ENCODE measurements around the gene ST7.

ST7 gene

DNA sequence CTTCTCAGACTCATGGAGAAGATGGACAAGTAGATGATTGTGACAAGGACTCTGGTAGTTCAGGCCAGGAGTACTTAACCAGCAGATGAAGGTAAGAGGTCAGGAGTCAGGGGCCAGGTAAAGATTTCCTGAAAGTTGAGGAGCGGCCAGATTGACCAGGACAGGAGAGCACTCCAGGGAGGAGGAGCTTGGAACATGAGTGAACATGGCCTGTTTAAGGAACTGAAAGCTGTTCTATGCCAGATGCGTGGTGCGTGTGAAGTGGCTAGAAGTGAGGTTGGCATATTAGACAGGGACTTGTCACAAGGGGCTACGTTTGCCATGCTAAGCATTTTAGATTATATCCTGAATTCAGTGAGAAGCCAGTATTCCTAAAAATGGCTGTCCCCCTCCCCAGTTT, 212.4 kb downstream of the ST7 start:
- no peak for DNase-seq

- DNase-seq: peak; percentile 8
Observed at GRCh38 chr7:117169907-117170306, 216.6 kb downstream of the ST7 start.

- DNase-seq: peak; percentile 23
Observed at GRCh38 chr7:117171106-117171505, 217.8 kb downstream of the ST7 start.

DNA sequence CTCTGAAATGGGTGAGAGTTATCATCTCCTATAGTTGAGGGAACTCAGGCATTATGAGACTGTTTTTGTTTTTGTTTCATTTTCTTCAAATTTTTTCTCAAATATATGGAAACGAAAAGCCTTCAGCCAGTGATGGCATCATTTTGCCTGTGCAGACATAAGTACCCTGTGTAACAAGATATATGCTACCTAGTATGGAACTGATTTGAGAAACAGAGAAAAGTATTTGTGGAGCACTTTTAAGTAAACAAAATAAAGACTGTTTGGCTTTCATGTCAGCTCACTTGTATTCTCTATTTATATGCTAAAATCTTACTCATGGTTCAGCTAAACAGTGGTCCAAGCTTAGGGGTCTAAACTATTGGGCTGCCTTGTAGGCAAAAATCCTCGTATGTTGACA, 219.0 kb downstream of the ST7 start:
- no peak for DNase-seq

DNA sequence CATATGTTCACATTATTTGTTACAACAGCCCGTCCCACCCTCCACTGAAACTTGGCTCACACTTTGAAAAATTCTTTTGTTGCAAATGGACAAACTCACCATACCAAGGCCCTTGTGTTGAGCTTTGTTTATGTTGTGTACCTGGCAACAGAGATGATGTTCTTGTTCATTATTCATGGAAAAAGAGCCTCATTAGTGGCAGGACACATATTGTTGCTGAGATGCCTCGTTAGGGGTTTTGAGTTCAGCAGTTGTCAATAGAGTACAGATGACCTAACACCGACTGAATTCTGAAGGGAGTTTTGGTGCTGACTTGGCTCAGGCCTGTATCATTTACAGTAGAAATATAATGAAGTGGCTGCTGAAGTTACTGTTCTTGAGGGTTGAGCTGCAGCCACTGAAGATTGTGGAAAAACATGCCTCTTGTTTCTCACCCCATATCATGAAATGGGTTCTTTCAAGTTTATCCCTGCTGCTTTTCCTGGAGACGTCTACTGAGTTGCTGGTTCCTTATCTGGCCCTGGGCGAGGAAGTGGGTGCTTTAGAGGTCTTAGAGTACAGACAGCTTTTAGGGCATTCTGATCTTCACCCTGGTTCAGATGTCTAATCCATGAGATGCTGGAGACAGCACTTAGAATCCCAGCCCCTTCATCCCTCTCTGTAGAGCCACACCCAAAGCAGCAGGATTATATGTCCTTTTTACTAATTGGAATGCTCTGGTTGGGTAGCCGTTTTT, 219.9 kb downstream of the ST7 start:
- no peak for DNase-seq

DNA sequence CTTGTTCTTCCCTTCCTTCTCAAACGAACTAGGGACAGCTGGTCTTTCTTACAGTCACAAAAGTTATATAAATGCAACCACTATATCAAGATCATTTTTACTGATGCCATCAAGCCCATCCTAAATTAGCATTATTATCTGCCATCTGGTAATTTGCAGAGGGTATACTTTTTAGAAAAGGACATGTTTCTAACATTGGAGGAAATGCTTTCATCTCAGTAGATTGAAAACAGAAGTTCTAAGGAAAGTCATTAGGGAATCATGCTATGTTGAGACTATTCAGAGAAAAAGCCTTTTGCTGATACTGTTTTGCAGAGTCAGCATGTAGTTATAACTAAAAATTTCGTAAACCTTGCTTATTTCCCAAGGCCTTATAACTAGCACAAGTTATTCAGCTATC, 222.9 kb downstream of the ST7 start:
- DNase-seq: no peak

- no peak for DNase-seq
Observed at GRCh38 chr7:117178600-117178999, 225.3 kb downstream of the ST7 start.

GRCh38 chr7:117179701-117180100, 226.4 kb downstream of the ST7 start:
- DNase-seq: no peak

GRCh38 chr7:117183729-117184128, 230.4 kb downstream of the ST7 start:
- DNase-seq: no peak

DNA sequence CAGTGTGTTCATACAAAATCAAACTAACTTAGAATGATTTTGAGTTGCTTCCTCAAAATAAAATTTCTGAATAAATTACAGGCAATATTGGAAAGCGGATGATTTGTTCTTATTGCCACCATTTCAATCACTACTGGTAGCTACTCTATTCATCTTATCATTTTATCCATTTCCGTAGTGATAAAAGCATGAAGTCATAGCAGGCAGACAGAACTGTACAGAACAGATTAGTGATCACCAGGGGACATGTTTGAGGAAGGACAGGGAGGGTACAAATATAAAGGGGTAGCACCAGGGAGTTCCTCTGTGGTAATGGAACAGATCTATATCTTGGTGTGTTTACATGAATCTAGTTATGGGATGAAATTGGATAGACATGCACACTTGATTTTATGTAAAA, 231.1 kb downstream of the ST7 start:
- DNase-seq: no peak

DNA sequence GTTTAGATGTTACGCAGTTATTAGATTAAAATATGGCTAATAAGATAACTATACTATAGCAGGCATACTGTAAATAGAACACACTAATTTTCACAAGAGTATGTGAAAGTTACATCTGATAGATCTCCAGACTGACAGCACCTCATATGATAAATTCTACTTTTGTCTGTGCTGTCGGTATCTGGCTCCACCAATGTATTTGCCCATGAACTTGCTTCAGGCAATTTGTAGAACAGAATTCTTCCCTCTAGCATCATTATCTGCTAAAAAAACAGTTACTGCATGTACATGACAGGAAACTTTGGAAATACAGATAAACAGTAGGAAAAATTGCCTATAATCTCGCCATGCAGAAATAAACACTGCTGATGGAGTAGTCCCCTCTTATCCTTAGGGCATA, 231.8 kb downstream of the ST7 start:
- DNase-seq: no peak

DNA sequence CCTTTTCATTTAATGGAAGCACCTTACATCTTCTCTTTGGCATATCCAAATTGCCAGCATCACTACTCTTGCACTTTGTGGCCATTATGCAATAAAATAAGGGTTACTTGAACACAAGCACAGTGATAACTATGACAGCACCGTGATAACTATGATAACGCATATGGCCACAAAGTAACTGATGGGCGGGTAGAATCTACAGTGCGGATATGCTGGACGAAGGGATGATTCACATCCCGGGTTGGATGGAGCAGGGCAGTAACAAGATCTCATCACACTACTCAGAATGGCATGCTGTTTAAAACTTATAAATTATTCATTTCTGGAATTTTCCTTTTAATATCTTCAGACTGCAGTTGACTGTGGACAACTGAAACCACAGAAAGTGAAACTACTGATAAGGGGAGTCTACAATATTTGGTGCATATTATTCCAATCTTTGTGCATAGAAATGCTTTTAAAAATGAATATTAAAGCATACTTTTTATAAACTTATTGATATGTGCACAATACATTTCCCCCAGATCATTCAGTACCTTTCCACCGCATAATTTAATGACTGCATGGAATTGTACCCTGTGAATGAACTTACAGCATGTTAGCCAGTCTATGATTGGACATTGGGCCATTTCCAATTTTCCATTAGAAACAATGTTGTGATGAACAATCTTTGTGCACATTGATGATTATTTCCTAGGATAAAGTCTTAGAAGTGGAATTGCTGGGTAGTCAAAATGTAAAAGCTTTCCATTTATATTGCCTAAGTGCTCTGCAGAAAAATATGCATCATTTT, 233.1 kb downstream of the ST7 start:
- no peak for DNase-seq

- no peak for DNase-seq
Observed at GRCh38 chr7:117188376-117188775, 235.1 kb downstream of the ST7 start.

DNA sequence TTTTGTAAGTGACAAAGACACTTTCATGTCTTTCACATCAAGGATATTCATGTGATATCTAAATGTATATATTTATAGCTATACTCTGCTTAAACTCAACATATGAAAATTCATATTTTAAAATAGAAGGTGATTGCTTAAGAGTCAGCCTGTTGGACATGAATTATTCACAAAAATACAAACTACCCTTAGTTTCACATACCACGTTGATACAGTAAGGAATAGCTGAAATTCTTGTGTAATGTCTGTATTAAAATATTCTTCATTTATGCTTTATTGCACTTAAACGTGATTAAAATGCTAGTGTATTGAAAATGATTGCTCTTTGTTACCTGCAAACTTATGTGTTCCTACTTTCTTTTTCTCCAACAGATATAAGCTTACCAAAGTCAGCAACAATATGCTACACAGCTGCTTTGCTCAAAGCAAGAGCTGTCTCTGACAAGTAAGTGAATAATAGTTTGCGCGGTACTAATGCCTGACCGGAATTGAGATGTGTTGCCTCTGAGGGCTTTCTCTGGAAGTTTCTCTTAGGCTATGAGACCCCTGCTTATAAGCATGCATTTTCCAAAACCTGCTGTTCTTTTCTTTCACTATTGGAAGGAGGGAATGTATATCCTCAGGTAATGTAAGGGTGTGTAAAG, 235.8 kb downstream of the ST7 start:
- DNase-seq: no peak

DNA sequence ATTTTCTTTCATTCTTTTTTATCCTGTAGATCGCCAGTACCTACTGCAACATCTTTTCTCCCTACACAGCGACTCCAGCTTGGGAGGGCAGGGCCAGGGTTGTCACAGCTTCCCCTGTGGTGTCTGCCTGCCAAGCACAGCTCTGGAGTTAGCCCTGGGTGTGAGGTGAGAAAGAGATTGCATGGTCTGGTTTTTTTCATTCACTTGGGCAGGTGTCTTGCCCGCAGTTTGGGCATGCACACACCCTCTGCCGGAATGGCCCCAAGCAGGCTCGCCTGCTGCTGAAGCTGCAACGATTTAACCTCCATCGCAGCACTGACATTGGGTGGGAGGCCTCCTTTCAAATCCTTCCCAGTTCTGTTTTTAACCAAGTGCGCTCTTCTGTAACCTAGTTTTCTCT, 236.8 kb downstream of the ST7 start:
- DNase-seq: no peak

DNA sequence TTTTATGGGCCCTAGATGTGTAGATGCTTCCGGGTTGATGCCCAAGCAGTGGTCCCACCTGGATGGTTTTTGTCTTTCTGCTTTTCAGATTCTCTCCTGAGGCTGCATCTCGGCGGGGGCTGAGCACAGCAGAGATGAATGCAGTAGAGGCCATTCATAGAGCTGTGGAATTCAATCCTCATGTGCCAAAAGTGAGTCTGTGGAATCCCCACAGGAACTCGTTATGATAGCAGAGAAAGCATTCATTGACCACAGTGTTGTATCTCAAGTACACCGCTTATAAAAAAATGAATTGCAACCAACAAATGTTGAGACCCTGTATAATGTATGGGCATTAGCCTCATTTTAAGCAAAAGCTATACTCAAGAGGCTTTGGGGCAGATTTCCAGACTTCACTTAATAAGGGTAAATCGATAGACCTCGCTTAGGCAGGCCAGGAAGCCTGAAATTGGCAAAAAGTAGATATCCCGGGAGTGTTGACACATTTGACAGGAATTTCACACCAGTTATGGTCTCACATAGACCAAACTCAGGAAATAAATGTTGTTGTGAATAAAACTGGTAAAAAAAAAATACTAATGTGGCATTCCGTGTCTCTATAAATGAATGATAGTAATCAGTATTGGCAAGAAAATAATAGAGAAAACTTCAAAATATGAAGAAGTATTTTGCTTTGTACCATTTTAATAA, 237.6 kb downstream of the ST7 start:
- DNase-seq: no peak

GRCh38 chr7:117192108-117192507, 238.8 kb downstream of the ST7 start:
- DNase-seq: no peak

DNA sequence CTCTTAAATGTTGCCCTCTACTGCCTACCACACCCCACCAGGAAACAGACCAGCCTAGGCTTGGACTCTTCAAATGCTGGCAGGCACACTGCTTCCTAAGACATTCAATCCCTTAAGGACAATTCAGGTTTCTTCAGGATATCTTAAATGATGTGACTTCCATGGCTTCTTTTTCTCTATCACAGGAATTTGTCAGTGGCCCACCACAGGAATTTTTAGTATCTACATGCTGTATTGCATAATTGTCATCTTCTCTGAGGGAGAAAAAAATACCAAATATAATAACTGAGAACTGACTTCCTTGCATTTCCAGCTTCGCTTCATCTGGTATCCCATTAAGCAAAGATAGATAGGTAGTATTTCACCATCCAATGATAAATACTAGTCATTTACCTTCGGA, 240.3 kb downstream of the ST7 start:
- DNase-seq: no peak

GRCh38 chr7:117194445-117194844, 241.1 kb downstream of the ST7 start:
- DNase-seq: no peak

- DNase-seq: no peak
Observed at GRCh38 chr7:117195361-117196029, 242.2 kb downstream of the ST7 start.

DNA sequence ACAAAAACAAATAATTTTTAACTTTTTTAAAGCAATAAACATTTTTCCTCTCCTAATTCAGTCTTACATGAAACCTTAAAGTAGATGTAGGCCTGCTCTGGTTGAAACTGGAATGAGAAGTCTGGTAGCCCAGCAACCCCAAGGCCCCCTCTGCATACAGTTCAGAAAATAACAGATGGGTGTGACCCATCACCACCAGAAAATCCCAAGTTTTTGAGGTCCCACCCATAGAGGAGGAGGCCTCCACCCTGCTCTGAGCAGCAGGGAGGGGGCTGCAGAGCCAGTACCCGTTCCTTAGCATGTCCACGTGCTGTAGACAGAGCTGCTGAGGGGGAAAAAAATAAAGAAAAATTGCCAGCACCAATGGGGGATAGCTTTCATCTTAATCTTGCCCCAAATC, 246.8 kb downstream of the ST7 start:
- no peak for DNase-seq

DNA sequence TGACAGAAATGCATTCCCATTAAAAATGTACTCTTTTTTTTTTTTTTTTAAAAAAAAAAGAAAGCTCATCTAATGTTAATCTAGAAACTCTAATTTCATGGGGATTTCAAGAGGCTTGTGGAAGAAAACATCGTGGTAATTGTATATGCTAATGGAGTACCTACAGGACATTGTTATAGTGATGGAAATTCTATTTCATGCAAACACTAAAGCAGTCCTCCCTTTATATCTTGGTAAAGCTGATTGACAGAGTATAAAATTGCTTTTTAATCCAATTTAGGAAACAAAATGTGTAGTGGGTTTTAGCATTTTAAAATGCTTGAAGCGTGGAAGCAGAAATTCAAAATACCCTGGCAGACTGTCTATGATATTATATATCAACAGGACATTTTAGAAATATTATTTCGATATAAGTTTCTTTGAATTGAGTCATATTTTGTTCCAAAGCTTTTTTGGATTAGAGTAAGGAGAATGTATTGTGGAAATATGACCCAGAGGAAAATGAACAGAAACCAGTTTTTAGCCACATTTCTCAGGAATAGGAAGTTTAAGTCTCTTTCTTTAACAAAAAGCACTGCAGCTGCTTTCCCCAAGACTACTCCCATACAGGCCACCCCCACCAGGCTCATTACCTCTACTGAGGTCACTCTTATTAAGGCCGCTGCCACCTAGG, 247.6 kb downstream of the ST7 start:
- no peak for DNase-seq

All from DMS53 (cell line).